Body of pancreas (tissue), 4 donors: ENCODE data around the gene ALPG.
"Not testable (repeated sequence)": the region's sequence is repeated elsewhere in the genome, so short reads cannot be mapped to it uniquely, and the experiment has no call there.

Experiments
- CTCF ChIP-seq, 7 experiments: fragments of 450-650 bp in 4 of 7; fragments of 200-600 bp in 3 of 7; sonication (generic) in 3 of 7; IDR thresholded peaks; one replicate each; pipeline ENCODE4 v1.5.1; 2016 to 2019; ENCODE audit warnings: antibody characterized with exemption in 7 of 7
- POLR2A ChIP-seq, 3 donors: fragments of 450-650 bp; IDR thresholded peaks; one replicate each; pipeline ENCODE4 v1.6.1; 2016; ENCODE audit warnings: antibody characterized with exemption in 3 of 3, mild to moderate bottlenecking in 2 of 3

GRCh38 chr2:232381204-232382031 lies 25.2 kb upstream of the ALPG start:
- not testable (repeated sequence) for TF ChIP-seq CTCF, POLR2A (IDR thresholded peaks at IDR 0.05)
